HG03469 (cell line): Measurements from ENCODE around the gene USP46.
A peak's percentile ranks its signal among the peaks of the same experiment; 100 is the strongest.

ENCODE experiments used
- ATAC-seq: cut with Tn5 transposase; IDR thresholded peaks from one replicate; pipeline ENCODE4 v1.9.1; 2021; ENCODE audit warnings: mild to moderate bottlenecking, moderate library complexity, moderate number of reproducible peaks; ENCODE audit not compliant: unreplicated experiment

USP46 gene

DNA sequence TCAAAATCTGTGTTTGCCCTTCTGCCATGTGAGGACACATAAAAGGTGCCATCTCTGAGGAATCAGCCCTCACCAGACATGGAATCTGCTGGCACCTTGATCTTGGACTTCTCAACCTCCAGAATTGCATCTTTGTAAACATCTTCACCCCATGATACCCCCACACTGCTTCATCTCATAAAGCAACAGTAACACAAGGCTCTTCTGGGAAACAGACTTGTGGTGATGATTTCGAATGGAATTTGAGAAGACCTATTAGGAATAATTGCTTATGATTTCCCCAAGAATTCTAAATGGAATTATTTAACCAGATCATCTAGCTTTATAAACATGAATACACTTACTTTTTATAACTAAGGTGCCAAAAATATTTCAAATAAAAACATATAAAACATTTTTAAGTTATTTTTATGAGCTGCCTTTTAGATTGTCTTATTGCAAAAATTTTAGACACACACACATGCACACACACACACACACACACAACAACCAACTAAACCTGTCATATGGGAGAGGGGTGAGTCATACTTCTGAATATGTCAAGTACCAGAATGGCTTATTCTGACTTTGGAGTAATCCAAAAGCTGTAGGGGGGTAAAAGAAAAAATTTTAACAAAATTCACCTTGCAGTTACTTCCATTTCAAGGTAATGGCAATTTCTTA, 82.0 kb downstream of the USP46 start:
- no peak for ATAC-seq

DNA sequence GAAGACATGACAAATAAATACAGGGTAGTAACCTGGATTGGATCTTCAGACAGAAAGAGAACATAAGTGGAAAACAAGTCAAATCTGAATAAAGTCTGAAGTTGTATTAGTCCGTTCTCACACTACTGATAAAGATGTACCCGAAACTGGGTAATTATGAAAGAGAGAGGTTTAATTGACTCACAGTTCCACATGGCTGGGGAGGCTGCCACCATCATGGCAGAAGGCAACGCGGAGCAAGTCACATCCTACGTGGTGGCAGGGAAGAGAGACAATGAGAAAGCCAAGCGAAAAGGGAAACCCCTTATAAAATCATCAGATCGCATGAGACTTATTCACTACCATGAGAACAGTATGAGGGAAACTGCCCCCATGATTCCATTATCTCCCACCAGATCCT, 82.8 kb downstream of the USP46 start:
- ATAC-seq: no peak

DNA sequence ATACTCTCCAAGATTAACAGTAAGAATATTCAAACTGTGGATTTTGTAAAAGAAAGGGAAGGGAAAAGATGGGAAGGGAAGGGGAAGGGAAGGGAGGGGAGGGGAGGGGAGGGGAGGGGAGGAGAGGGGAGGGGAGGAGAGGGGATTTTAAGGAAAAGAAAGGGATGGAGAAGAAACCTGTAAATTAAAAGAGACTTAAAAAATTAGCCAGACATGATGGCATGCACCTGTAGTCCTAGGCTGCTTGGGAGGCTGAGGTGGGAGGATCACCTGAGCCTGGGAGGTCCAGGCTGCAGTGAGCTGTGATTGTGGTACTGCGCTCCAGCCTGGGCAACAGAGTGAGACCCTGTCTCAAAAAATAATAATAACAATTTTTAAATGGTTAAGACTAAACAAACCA, 83.7 kb downstream of the USP46 start:
- no peak for ATAC-seq

DNA sequence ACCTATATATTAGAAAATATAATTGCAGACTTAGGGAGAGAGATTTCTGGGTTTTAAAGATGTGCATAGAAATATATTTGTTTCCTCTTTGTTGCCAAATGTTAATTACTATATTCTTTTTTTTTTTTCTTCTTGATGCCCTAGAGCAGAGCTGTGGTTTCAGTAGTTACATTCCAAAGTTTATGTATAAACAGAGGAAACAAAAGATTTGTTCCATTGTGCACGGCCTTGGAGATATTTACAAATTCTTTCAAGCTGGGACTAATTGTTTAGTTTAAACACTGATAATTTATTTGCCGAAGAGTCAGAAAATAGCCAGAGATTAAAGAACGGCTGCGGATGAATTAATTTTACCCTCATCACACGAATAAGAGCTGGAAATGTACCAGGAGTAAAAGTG, 85.1 kb downstream of the USP46 start:
- no peak for ATAC-seq

DNA sequence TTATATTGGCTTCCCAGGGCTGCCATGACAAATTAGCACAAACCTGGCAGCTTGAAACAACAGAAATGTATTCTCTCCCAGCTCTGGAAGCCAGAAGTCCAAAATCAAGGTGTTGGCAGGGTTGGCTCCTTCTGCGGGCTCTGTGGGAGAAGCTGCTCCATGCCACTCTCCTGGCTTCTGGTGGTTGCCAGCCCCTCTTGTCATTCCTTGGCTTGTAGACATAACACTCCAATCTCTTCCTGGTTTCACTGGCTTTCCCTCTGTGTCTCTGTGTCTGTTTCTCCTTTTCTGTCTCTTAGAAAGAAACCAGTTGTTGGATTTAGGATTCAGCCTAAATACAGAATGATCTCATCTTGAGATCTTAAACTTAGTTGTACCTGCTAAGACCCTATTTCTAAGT, 85.5 kb downstream of the USP46 start:
- ATAC-seq: no peak

DNA sequence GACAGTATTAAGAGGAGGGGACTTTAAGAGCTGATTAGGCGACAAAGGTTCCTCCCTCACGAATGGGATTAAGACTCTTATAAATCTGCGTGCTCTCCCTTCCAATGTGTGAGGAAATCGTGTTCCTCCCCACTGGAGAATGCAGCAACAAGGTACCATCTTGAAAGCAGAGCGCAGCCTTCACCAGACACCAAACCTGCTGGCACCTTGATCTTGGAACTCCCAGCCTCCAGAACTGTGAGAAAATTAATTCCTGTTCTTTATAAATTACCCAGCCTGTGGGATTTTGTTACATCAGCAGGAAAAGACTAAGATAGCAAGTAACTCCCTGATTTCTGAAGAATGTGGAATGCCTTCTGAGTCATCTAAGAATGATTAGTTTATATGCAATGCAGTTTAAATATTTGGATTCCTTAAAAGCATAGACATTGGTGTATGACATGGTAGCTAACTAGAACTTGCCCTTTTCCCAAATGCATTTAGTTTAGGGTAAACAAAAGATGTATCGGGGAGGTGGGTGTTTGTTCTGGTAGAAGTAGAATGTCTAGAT, 86.1 kb downstream of the USP46 start:
- ATAC-seq: no peak

DNA sequence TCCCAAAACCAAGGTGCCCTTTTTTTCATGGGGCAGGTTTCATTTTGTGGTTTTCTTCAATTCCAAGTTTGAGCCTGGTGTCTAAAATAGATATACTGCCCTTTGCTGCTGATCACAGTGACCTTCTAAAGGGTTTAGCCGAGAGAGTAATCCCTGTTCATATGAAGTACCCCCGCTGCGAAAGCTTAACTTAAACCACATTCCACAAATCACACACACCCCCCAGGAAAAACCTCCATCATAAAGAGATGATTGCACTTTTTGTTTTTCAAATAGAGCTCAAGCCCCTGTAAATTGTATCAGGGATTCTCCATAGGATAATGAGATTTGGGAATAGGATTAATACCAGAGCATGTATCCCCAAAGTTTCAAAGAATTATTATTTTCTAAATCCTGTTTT, 90.8 kb downstream of the USP46 start:
- no peak for ATAC-seq

DNA sequence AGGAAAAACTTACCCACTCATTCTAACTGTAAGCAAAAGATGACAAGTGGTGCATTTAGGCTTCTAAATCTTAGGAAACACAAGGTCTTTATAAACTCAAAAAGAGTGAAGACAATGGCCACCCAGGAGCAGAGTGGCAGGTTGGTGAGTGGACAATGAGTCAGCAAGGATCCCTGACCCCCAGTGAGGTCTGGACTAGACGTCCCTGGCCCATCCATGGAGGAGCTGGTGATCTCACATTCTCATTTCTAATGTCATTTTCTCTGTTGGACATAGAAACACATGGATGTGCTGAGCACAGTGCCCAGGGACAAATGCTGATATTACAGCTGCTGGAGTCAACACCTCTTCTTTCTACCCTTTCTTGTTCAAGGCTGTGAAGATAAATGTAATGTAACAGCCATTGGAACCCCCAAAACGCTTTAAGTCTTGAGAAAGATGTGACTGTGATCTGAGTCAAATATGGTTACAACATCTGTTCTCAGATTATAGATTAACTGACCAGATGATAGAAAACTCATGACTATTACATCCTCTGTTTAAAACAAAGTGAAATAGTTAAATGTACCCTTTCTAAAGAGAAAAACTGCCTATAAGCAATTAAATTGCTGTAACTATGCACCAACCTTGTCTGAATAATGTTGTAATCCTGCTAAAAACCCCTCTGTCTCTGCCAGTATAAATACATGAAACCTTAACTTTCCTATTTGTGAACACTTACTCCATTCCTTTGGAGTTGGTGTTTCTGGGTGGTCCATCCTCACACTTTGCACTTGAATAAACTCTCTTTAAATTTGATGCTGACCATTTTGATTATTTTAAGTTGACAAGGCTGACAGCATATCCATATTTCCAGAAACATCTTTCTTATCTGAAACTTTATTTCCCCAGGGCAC, 92.7 kb downstream of the USP46 start:
- ATAC-seq: no peak

DNA sequence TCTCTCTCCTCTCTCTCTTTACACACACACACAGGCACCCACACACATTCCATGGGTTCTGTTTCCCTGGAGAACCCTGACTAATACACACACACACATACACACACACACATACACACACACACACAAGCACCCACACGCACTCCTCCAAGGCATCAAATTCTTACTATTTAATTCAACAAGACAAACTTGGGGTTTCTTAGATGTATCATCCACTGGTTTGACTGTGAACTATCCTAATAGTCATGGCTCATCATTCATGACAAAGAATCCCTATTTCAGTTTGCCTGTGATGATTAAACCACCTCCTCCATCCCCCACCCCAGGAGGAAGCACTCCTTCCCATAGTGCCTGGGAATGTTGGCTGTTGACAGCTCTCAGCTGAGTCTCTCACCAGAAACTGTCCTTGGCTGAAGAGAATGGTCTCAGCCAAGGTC, 98.2 kb downstream of the USP46 start:
- ATAC-seq: no peak

DNA sequence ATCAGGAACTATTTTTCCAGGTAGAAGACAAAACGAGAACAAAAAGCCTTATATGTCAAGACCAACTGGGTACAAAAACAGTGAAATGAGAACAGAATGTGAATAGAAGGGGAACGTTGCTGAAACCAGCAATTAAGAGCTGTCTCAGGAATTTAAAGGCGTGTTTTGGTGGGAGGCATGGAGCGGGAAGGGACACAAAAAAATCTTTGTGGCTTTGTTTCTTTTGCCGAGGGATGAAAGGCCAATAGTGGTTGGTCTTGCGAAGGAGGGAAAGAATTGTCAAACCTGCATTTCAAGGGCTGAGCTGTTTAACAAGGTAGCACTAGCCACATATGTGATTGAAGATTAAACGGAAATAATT, 103.8 kb downstream of the USP46 start:
- ATAC-seq: no peak

DNA sequence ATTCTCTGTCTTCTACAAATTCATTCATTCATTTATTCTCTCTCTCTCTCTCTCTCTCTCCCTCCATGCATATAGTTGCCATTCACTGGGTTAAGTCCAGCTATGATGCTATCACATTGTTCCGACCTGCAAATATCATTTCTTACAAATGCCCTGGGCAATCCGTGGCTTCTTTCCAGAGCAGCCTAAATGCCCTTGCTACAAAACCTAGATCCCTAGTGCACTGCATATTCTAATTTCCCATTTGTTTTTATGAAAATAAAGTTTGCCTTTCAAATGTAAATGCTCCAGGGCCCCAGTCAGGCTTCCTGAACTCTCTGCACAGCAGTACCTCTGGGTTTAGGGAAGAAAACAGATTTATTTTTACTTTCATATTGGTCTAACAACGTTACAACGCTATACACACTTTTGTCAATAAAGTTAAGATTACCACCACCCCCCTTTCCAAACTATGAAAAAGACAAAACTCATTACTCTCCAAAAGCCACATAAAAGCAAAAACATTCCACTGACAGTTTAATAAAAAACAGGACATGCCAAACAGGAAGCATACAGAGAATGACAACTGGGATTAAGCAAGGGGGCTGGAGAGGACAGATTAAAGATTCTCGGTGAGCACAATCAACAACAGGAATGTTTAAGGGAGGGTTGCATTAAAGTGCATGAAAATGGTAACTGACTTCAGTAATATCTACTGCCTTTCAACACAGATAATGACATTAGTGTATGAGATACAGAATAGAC, 104.3 kb downstream of the USP46 start:
- ATAC-seq: no peak

DNA sequence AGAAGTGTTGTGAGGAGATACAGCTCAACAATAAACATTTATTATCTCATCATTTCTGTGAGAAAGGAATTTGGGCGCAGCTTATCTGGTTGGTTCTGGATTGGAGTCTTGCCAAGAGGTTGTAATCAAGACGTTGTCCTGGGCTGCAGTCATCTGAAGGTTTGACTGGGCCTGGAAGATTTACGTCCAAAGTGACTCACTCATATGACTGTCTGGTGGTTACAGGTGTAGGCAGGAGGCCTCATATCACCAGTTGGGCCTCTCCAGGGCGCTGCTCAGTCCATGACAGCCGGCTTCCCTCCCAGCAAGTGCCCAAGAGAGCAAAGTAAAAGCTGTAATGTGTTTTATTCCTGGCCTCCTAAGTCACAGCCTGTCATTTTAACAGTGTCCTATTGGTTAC, 106.3 kb downstream of the USP46 start:
- ATAC-seq: no peak

DNA sequence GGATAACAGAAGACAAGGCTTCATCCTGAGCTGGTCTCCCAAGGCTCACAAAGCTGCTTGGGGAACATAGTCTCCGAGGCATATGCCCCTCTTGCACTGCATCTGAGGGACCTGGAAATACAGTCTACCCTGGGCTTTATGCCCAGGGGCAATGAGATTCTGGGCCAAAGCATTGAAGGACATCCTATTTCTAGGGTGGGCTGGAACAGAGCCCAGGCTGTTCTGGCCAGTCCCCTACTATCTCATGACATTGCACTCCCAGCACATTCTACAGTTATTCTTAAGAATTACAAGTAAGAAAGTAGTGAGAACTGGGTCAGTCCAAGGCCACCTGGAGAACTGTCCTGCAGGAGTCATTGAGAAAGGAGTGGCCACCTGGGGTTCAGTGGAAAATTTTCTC, 107.6 kb downstream of the USP46 start:
- no peak for ATAC-seq

DNA sequence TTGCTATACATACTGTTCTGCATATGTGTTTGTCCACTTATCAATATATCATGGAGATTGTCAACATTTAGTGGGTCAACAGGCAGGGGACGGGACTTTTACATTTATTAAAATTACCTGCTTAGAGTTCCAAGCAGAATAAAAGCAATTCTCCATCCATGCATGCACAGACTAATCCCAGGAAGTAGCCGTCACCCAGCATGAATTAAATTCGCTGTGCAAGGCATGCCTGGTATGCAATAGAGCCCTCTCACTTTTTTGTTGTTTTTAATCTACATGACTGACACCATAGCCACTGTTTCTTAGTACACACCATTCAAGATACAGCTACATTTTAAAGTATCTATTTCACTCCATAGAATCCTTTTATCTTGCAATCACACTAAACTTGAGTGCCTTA, 108.9 kb downstream of the USP46 start:
- no peak for ATAC-seq

DNA sequence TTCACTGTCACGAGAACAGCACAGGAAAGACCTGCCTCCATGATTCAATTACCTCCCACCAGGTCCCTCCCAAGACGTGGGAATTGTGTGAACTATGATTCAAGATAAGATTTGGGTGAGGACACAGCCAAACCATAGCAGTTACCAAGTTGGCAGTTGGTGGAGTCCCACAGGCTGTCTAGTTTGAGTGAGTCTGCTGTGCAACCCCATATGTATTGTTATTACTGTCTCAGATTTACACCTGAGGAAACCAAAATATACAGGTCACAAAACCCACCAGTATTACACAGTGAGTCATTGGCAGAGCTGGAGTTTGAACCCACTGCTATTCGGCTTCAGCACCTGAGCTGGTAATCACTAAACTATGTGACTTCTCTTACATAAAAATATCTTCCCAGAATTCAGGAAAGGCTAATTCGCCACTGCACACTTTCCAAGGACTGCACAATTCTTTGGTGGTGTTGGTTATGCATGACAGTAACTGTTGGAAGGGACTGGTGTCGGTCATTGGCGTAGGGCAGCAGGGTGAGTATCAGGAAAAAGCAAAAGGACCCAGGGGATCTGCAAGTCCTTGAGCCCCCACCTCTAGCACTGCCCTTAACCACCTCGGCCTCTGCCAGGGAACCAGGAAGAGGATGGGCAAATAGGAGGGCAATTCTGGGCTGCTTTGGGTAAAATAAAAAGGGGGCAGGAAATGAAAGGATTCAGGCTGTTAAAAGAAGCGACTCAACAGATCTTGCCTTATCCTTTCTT, 110.1 kb downstream of the USP46 start:
- no peak for ATAC-seq

DNA sequence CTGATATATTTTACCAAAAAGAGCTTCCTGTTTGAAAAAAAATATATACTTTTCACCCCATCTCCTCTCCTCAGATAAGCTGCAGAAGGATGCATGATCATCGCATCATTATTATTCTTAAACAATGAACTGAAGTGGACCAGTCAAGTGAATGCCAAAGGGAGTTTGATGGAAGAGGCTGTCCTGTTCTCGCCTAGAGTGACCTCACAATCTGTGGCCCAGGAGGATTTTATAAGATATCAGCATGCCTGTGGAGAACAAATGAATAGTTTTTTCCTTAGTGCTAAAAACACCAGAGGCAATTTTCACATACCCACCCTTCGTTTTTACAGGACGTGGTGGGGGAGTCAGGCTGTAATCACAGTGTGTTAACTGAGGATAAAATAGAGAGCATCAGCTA, 112.7 kb downstream of the USP46 start:
- ATAC-seq: no peak

DNA sequence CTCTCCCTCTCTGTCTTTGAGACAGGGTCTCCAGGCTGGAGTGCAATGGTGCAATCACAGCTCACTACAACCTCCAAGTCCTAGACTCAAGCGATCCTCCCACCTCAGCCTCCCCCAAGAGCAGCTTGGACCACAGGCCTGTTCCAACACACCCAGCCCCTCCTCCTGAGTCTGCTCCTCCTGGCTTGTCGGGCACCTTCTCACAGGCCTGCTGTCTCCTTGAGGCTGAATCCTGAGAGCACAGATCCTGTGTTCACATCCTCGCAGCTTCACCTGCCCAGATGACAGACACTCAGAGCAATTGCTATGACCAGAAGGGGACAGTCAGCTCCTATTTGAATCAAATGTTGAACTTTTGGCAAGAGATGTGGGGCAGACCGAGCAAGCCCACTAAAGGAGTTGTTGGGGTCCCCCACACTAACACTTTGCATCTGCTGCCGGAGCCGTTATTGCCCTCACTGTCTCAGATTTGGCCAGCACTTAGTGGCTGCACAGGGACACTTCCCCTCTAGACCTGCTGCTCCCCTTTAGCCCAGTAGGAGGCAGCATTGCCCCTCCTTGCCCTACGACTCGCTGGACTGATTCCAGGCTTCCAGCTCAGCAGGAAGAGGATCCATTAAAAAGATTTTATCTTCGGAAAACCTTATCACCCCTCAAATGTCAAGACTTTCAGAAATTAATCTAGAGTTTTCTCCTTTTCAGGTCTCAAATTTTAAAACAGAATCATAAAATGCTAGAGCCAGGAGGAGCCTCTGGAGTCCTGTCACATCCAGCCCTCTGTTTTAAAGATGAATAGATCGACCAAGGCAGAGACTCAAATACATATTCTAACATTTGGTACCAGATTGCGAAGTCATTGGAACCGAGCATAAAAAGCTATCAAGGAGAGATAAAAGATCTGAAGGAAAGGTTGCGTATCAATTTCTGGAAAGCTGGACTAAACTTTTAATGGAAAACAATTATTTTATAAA, 113.7 kb downstream of the USP46 start:
- peak; percentile 70 for ATAC-seq
